Esophagus muscularis mucosa (tissue), 4 donors: ENCODE results near the gene DSCAML1.

Experiments used
- CTCF ChIP-seq, 3 experiments: fragments of 200-600 bp in 2 of 3; fragments of 450-650 bp in 1 of 3; sonication (generic) in 2 of 3; IDR thresholded peaks; one replicate each; pipeline ENCODE4 v1.5.1; 2017 to 2019; ENCODE audit warnings: antibody characterized with exemption in 3 of 3, mild to moderate bottlenecking in 2 of 3, moderate library complexity in 1 of 3
- EP300 ChIP-seq: sonication (generic); formaldehyde crosslinking; IDR thresholded peaks from one replicate; pipeline ENCODE4 v1.6.1; 2017; ENCODE audit warnings: antibody characterized with exemption
- POLR2A ChIP-seq: fragments of 450-650 bp; IDR thresholded peaks from one replicate; pipeline ENCODE4 v1.6.1; 2017; ENCODE audit warnings: antibody characterized with exemption, moderate library complexity, mild to moderate bottlenecking, low read depth
- POLR2AphosphoS5 ChIP-seq, 2 donors: sonication (generic); formaldehyde crosslinking; IDR thresholded peaks; one replicate each; pipeline ENCODE4 v1.6.1; 2017; ENCODE audit warnings: antibody characterized with exemption in 2 of 2

GRCh38 chr11:117462183-117462863 lies 334.7 kb downstream of the DSCAML1 start:
- no peak for TF ChIP-seq CTCF (IDR thresholded peaks at IDR 0.05)
- TF ChIP-seq POLR2A: no peak
- TF ChIP-seq EP300: no peak
- no peak for TF ChIP-seq POLR2AphosphoS5 (IDR thresholded peaks at IDR 0.05)
